Measurements from ENCODE around the gene PTMA.
A peak's percentile ranks its signal among the peaks of the same experiment; 100 is the strongest.

The PTMA gene

DNA sequence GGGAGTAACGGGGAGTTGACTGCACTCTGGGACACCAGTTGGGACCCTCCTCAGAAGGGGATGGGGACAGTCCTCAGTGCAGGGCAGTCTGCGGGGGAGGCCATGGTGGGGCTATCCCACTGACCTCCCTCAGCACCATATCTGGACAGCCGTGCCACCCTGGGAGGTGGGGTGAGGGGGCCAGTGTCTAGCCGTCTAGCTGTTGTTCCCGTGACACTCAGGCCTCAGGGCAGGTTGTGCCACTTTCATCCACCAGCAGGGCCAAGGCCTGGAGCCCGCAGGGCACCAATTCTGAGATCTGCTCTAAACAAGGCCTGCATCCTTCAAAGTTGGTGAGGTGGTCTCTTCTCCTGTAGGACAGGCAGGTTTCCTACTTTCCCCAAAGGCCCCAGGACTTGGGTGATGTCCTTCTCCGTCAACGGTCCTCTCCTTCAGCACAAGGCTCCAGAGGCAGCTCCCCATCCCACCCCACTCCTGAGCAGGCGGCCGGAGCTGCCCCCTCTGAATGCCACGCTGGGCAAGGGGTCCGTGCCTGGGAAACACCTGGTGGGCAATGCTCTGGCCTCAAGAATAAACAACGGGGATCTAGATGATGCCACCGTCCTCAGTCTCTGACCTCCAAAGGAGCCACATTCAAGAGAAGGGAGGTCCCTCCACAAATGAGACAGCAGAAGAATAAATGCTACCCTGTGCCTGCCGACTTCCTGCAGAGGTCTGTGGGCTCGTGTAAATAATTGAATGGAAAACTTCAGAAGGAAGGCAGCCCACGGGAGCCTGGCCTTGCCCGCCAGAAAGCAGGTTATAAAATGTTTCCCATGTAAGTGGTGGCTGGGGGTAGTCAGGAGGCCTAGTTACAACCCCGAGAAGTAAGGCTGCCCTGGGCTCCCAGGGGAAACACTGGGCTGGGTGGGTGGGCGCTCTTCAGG is 42.8 kb upstream of the PTMA start:
- Histone ChIP-seq H2AFZ (ENCODE audit: insufficient read depth, low read length, poor library complexity) (peak overlapping the region; percentile 37), H2BK5ac (ENCODE audit: low read depth, low read length, poor library complexity) (peak overlapping the region; percentile 4), H3K36me3 (ENCODE audit: control insufficient read depth in 1 of 2, insufficient read depth in 2 of 2, low read length in 2 of 2) (no peaks in the 10 kb centered on the region), H3K79me1 (ENCODE audit: low read length) (peaks cover 27% of the 10 kb centered on the region), H3K27me3 (ENCODE audit: insufficient read depth, low read length) (no peaks in the 10 kb centered on the region), H4K8ac (ENCODE audit: low read depth, low read length) (peak overlapping the region; percentile 95), H3K18ac (ENCODE audit: low read length) (peak overlapping the region; percentile 16), H3K4me3 (ENCODE audit: low read depth, low read length) (no peak overlapping the region), H3K4me1 (ENCODE audit: control insufficient read depth in 1 of 2, insufficient read depth in 2 of 2, low read length in 2 of 2) (peaks cover 21 to 28% of the 10 kb centered on the region in 2 experiments), H3K9me3 (ENCODE audit: insufficient read depth, low read depth, low read length) (peaks cover 3% of the 10 kb centered on the region), H3K23ac (ENCODE audit: low read length) (no peak overlapping the region), H3K27ac (ENCODE audit: low read depth, low read length) (peak overlapping the region; percentile 65), H3K9ac (ENCODE audit: low read length) (no peak overlapping the region), H4K91ac (ENCODE audit: low read depth, low read length) (peak overlapping the region; percentile 97), H3K4me2 (ENCODE audit: low read length) (no peak overlapping the region), H3K14ac (ENCODE audit: low read length) (peak overlapping the region; percentile 18), H4K12ac (ENCODE audit: low read depth, low read length) (peak overlapping the region; percentile 72), H3K4ac (ENCODE audit: low read depth, low read length) (peak overlapping the region; percentile 1), H2BK120ac (ENCODE audit: insufficient read depth, low read length, poor library complexity) (peak overlapping the region; percentile 86), H2BK12ac (ENCODE audit: low read length) (peak overlapping the region; percentile 77), H3K79me2 (ENCODE audit: control insufficient read depth, insufficient read depth, low read length, poor library complexity) (peaks cover 5% of the 10 kb centered on the region), H2AK5ac (ENCODE audit: low read length) (peak overlapping the region; percentile 65)
- no CpG with 5 or more reads among the region's 20 CpGs for WGBS (ENCODE audit: extremely low coverage, insufficient coverage, insufficient read length)
- DNase-seq = no peak

- Histone ChIP-seq H3K36me3 (ENCODE audit: control insufficient read depth in 1 of 2, insufficient read depth in 2 of 2, low read length in 2 of 2) (no peaks in the 10 kb centered on the region), H3K14ac (ENCODE audit: low read length) (peak overlapping the region; percentile 82), H2BK120ac (ENCODE audit: insufficient read depth, low read length, poor library complexity) (peak overlapping the region; percentile 86), H3K79me2 (ENCODE audit: control insufficient read depth, insufficient read depth, low read length, poor library complexity) (peaks cover 5% of the 10 kb centered on the region), H2BK12ac (ENCODE audit: low read length) (peak overlapping the region; percentile 76), H3K18ac (ENCODE audit: low read length) (peak overlapping the region; percentile 83), H3K27ac (ENCODE audit: low read depth, low read length) (peak overlapping the region; percentile 65), H3K4me2 (ENCODE audit: low read length) (peak overlapping the region; percentile 60), H4K8ac (ENCODE audit: low read depth, low read length) (peak overlapping the region; percentile 95), H3K27me3 (ENCODE audit: insufficient read depth, low read length) (no peaks in the 10 kb centered on the region), H3K79me1 (ENCODE audit: low read length) (peaks cover 26% of the 10 kb centered on the region), H3K4me3 (ENCODE audit: low read depth, low read length) (no peak overlapping the region), H2AK5ac (ENCODE audit: low read length) (peak overlapping the region; percentile 75), H3K4me1 (ENCODE audit: control insufficient read depth in 1 of 2, insufficient read depth in 2 of 2, low read length in 2 of 2) (peaks cover 26 to 31% of the 10 kb centered on the region in 2 experiments), H2AFZ (ENCODE audit: insufficient read depth, low read length, poor library complexity) (peak overlapping the region; percentile 82), H3K23ac (ENCODE audit: low read length) (no peak overlapping the region), H2BK5ac (ENCODE audit: low read depth, low read length, poor library complexity) (peak overlapping the region; percentile 60), H3K9ac (ENCODE audit: low read length) (peak overlapping the region; percentile 11), H3K4ac (ENCODE audit: low read depth, low read length) (peak overlapping the region; percentile 3), H3K9me3 (ENCODE audit: insufficient read depth, low read depth, low read length) (peaks cover 3% of the 10 kb centered on the region), H4K91ac (ENCODE audit: low read depth, low read length) (peak overlapping the region; percentile 97), H4K12ac (ENCODE audit: low read depth, low read length) (peak overlapping the region; percentile 73)
- WGBS (ENCODE audit: extremely low coverage, insufficient coverage, insufficient read length) = no CpG with 5 or more reads among the region's 32 CpGs
- DNase-seq = peak; percentile 99
Measured at GRCh38 chr2:231666171-231667095, 41.9 kb upstream of the PTMA start.

DNA sequence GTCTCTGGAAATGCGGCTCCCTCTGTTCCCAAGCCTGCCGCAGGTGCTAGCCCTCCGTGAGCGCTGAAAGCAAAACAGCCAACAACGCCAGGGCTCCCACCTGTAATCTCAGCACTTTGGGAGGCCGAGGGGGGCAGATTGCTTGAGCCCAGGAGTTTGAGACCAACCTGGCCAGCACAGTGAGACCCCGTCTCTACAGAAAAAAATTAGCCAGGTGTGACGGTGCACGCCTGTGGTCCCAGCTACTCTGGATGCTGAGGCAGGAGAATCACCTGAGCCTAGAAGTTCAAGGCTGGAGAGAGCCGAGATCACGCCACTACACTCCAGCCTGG is 41.3 kb upstream of the PTMA start:
- Histone ChIP-seq H2AK5ac (ENCODE audit: low read length) (no peak overlapping the region), H3K4me3 (ENCODE audit: low read depth, low read length) (no peak overlapping the region), H3K36me3 (ENCODE audit: control insufficient read depth in 1 of 2, insufficient read depth in 2 of 2, low read length in 2 of 2) (no peaks in the 10 kb centered on the region), H2AFZ (ENCODE audit: insufficient read depth, low read length, poor library complexity) (peak overlapping the region; percentile 82), H3K27ac (ENCODE audit: low read depth, low read length) (no peak overlapping the region), H3K79me1 (ENCODE audit: low read length) (peaks cover 22% of the 10 kb centered on the region), H3K4me2 (ENCODE audit: low read length) (peak overlapping the region; percentile 60), H3K27me3 (ENCODE audit: insufficient read depth, low read length) (no peaks in the 10 kb centered on the region), H3K9ac (ENCODE audit: low read length) (no peak overlapping the region), H3K23ac (ENCODE audit: low read length) (no peak overlapping the region), H4K91ac (ENCODE audit: low read depth, low read length) (peak overlapping the region; percentile 24), H2BK5ac (ENCODE audit: low read depth, low read length, poor library complexity) (no peak overlapping the region), H3K18ac (ENCODE audit: low read length) (no peak overlapping the region), H3K9me3 (ENCODE audit: insufficient read depth, low read depth, low read length) (peaks cover 3% of the 10 kb centered on the region), H3K14ac (ENCODE audit: low read length) (no peak overlapping the region), H2BK12ac (ENCODE audit: low read length) (peak overlapping the region; percentile 3), H3K79me2 (ENCODE audit: control insufficient read depth, insufficient read depth, low read length, poor library complexity) (peaks cover 2% of the 10 kb centered on the region), H4K8ac (ENCODE audit: low read depth, low read length) (peak overlapping the region; percentile 95), H3K4ac (ENCODE audit: low read depth, low read length) (no peak overlapping the region), H4K12ac (ENCODE audit: low read depth, low read length) (no peak overlapping the region), H2BK120ac (ENCODE audit: insufficient read depth, low read length, poor library complexity) (peak overlapping the region; percentile 86), H3K4me1 (ENCODE audit: control insufficient read depth in 1 of 2, insufficient read depth in 2 of 2, low read length in 2 of 2) (peaks cover 29 to 34% of the 10 kb centered on the region in 2 experiments)
- WGBS (ENCODE audit: extremely low coverage, insufficient coverage, insufficient read length) = no CpG with 5 or more reads among the region's 11 CpGs
- no peak for DNase-seq

GRCh38 chr2:231667496-231667895 is 40.8 kb upstream of the PTMA start:
- Histone ChIP-seq H3K4me1 (ENCODE audit: control insufficient read depth in 1 of 2, insufficient read depth in 2 of 2, low read length in 2 of 2) (peaks cover 31 to 36% of the 10 kb centered on the region in 2 experiments), H3K9ac (ENCODE audit: low read length) (no peak overlapping the region), H3K4me2 (ENCODE audit: low read length) (no peak overlapping the region), H2AFZ (ENCODE audit: insufficient read depth, low read length, poor library complexity) (no peak overlapping the region), H3K23ac (ENCODE audit: low read length) (no peak overlapping the region), H3K79me1 (ENCODE audit: low read length) (peaks cover 21% of the 10 kb centered on the region), H2BK12ac (ENCODE audit: low read length) (no peak overlapping the region), H2AK5ac (ENCODE audit: low read length) (no peak overlapping the region), H3K27me3 (ENCODE audit: insufficient read depth, low read length) (no peaks in the 10 kb centered on the region), H4K8ac (ENCODE audit: low read depth, low read length) (no peak overlapping the region), H4K91ac (ENCODE audit: low read depth, low read length) (peak overlapping the region; percentile 7), H3K4ac (ENCODE audit: low read depth, low read length) (no peak overlapping the region), H3K9me3 (ENCODE audit: insufficient read depth, low read depth, low read length) (peaks cover 3% of the 10 kb centered on the region), H2BK120ac (ENCODE audit: insufficient read depth, low read length, poor library complexity) (peak overlapping the region; percentile 26), H3K36me3 (ENCODE audit: control insufficient read depth in 1 of 2, insufficient read depth in 2 of 2, low read length in 2 of 2) (no peaks in the 10 kb centered on the region), H3K18ac (ENCODE audit: low read length) (no peak overlapping the region), H4K12ac (ENCODE audit: low read depth, low read length) (no peak overlapping the region), H3K4me3 (ENCODE audit: low read depth, low read length) (no peak overlapping the region), H2BK5ac (ENCODE audit: low read depth, low read length, poor library complexity) (no peak overlapping the region), H3K14ac (ENCODE audit: low read length) (no peak overlapping the region), H3K27ac (ENCODE audit: low read depth, low read length) (no peak overlapping the region), H3K79me2 (ENCODE audit: control insufficient read depth, insufficient read depth, low read length, poor library complexity) (peaks cover 2% of the 10 kb centered on the region)
- no CpG with 5 or more reads among the region's 7 CpGs for WGBS (ENCODE audit: extremely low coverage, insufficient coverage, insufficient read length)
- no peak for DNase-seq
